HG03460 (cell line): Measurements from ENCODE around the gene TSPAN9.

Source experiments
- ATAC-seq: cut with Tn5 transposase; IDR thresholded peaks from one replicate; pipeline ENCODE4 v1.9.1; 2021; ENCODE audit not compliant: unreplicated experiment

The TSPAN9 gene

DNA sequence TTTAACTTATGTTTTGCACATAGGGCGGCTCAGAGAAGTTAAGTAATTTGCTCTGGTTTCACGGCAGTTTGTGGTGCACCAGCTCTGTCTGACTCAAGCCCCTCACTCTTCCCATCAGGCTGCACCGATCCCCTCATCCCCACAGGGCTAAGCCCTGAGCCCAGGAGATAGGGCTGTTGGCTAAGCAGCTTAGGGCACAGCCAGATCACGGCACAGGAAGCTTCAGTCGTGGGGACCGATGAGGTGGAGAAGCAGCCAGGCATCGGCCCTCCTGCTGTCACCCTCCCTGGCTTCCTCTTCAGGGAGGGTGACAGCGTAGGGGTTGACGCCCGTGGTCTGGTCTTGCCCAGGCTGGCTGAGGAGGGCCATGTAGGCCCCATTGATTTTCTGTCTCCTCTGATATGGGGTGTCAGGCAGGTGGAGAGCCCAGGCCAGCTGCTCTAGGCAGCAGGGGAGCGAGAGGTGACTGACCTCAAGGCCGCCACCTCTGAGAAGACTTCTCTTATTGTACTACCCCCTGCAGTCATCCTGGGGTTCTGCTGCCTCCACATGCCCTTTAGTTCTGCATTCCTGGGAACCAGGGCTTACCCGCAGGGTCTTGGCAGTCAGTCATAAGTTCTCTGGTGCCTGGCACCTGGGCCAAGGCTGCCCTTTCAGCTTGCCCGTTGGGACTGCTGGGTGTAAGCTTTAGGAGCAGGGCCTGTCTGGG lies 166.4 kb downstream of the TSPAN9 start:
- ATAC-seq: no peak

DNA sequence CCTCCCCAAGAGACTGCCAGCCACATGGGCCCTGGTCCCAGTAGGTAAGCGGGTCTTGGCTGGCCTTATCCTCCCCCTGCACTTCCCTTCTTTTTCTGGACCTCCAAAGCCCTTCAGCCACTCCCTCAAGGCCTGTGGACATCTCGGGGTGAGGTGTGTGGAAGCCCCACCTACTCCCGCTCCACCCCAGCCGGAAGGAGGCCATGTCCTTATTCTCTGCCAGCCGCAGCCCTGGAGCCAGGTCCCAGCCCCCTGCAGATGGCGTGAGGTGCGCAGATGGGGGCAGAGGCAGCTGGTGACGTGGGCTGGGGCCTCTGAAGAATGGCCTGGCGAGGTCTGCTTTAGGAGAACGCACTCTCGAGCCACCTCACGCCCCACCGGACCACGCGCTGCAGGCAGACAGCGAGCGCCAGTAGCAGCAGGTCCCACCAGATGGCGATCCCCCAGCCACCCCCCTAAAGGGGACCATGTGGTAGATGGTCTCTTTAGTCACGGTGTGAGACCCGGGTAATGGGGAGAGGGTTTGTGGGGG lies 167.1 kb downstream of the TSPAN9 start:
- ATAC-seq: no peak

GRCh38 chr12:3246253-3246652 lies 169.1 kb downstream of the TSPAN9 start:
- ATAC-seq: no peak

DNA sequence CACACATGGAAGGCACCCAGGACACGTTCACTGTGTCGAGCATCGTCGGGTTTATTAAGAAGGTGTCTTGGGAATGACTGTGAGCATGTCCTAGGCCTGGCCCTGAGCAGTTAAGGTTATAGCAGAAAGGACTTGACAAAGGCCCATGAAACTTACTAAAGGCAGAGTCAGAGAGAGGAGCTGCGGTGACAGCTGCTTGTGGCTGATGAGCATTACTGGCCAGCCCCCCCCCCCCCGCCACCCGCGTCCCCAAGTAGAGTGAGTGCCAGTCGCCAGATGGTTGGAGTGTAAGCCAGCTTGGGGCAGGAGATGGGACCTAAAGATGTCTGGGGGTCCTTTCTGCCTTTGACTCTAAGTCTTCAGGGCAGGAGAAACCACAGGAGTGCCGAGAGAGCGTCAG lies 169.9 kb downstream of the TSPAN9 start:
- no peak for ATAC-seq

DNA sequence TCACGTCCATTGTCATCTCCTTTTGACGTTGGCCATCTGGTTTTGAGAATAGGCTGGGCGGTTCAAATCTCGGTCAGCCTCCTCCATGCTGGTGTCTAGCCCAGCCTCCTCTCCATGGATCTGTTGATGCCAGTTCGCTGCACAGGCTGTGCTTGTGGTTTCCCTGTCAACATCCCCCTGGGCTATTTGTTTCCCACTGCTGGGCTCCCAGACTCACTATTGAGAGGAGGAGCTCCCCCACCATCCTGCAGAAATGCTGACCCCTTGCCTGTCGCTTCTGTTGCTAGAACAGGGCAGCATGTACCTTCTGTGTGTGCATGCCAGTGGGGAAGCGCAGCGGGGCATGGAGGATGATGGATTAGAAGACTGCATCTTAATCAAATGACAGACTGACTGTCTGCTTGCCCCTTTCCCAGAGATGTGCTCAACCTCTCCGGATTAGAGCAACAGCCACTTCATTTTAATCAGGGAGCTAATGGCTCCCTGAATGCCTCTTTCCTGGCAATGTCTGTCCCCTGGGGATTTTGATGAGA lies 170.5 kb downstream of the TSPAN9 start:
- no peak for ATAC-seq

DNA sequence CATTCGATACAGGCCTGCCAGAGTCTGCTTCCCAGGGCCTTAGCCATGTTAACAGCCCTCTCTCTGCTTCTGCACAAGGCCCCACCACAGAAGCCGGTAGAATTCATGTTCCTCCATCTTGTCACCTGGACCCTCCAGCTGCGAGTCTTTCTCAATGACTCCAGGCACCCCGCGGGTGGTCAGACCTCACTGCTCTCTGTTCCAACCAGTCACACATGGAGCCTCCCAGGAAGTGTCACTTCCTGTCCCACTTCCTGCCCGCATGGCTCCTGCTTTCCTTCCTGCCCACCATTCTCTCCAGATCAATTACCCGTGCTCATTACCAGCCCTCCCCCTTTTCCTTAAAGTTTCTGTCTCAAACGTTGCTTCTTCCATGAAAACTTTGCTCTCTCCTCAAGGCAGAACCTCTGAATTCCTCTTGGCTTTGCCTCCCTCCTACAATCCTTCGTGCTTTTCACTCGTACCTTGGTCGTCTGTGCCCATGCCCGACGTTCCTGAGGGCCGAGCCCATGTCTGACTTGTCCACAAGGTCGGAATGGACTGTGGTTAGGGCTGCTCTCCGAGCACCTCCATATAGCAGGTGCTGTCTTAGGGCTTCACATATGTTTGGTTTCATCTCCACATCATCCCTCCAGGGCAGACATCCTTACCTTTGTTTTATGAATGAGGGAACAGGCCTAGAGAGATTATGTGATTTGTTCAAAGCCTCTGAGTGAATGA lies 172.1 kb downstream of the TSPAN9 start:
- no peak for ATAC-seq

GRCh38 chr12:3250034-3250433 lies 172.9 kb downstream of the TSPAN9 start:
- no peak for ATAC-seq

DNA sequence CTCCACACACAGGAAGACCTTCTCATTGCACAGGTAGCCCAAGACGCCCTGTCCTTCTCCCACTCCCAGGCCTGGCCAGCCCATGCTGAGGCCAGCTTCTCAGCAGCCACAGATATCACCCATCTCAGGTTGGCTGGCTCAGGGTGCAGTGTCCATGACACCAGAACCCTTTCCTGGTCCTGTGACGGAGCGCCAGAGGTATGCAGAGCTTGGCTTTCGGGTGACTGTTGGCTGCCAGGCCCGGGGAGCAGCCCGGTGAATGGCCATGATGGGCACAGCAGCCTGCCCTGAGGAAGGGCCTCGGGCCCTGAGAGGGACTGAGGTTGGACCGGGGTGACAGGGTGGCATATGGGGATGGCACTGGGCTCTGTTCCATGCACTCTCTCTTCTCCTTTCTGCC lies 173.4 kb downstream of the TSPAN9 start:
- ATAC-seq: no peak

GRCh38 chr12:3251067-3251466 lies 173.9 kb downstream of the TSPAN9 start:
- no peak for ATAC-seq

GRCh38 chr12:3251691-3252090 lies 174.5 kb downstream of the TSPAN9 start:
- ATAC-seq: no peak

DNA sequence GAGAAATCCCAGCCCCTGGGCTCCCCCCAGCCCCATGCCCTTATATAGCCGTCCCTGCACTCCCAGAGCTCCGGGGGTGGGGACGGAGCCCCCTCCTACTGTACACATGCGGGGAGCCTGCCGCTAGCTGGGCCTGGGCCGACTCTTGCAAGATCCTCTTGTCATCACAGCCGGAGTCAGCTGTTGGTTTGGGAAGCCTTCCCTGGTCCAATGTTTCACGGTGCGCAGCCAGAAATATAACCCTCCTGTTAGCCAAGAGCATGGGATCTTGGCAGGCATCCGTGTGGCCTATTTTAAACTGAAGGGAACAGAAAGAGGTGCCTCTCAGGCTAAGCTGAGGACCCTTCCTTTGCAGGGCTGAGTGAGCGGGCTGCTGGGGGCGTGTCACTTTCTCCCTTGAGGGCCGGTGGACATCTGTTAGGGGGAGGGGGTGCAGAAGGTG lies 175.3 kb downstream of the TSPAN9 start:
- ATAC-seq: no peak

- ATAC-seq: no peak
These were observed 176.6 kb downstream of the TSPAN9 start for GRCh38 chr12:3253682-3254275.

DNA sequence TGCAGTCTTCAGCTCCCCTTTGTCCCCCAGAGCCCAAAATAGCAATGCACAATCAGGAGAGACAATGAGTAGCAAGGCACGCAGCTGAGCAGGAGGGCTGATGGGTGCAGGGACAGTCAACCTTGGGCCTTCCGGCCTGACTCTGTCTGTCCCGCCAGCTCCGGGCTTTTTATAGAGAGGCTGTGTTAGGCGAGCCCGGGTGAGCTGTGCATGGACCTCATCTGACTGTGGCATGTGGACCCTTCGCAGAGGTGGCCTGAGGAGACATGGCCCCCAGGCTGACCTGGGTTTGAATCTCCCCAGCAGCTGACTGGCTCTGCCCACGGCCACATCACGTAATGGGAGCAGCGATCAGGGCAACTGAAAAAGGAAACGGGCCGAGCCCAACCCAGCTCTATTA lies 177.9 kb downstream of the TSPAN9 start:
- ATAC-seq: no peak

GRCh38 chr12:3256103-3256631 lies 179.0 kb downstream of the TSPAN9 start:
- no peak for ATAC-seq

GRCh38 chr12:3257411-3257810 lies 180.2 kb downstream of the TSPAN9 start:
- no peak for ATAC-seq

- no peak for ATAC-seq
These were observed 182.8 kb downstream of the TSPAN9 start for GRCh38 chr12:3259973-3260372.

- no peak for ATAC-seq
These were observed 184.7 kb downstream of the TSPAN9 start for GRCh38 chr12:3261782-3262359.

DNA sequence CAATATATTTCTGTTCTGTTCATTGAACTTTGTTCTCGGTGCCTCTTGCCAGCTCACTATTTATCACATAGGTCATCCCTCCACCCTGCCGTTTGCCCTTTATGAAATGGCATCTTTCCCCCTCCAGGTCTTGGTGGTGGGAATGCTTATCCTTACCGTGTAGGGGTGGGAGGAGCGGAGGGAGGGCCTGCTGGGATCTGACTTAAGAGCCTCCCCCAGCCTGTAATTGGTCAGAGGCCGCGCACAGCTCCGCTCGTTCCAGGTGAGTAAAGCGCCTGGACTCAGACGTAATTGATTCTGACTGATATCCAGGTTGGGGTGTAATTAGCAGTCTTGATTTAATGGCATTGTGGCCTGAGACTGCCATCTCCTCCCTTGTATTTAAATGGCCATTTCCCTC lies 185.3 kb downstream of the TSPAN9 start:
- ATAC-seq: no peak

- no peak for ATAC-seq
These were observed 186.1 kb downstream of the TSPAN9 start for GRCh38 chr12:3263282-3263681.

DNA sequence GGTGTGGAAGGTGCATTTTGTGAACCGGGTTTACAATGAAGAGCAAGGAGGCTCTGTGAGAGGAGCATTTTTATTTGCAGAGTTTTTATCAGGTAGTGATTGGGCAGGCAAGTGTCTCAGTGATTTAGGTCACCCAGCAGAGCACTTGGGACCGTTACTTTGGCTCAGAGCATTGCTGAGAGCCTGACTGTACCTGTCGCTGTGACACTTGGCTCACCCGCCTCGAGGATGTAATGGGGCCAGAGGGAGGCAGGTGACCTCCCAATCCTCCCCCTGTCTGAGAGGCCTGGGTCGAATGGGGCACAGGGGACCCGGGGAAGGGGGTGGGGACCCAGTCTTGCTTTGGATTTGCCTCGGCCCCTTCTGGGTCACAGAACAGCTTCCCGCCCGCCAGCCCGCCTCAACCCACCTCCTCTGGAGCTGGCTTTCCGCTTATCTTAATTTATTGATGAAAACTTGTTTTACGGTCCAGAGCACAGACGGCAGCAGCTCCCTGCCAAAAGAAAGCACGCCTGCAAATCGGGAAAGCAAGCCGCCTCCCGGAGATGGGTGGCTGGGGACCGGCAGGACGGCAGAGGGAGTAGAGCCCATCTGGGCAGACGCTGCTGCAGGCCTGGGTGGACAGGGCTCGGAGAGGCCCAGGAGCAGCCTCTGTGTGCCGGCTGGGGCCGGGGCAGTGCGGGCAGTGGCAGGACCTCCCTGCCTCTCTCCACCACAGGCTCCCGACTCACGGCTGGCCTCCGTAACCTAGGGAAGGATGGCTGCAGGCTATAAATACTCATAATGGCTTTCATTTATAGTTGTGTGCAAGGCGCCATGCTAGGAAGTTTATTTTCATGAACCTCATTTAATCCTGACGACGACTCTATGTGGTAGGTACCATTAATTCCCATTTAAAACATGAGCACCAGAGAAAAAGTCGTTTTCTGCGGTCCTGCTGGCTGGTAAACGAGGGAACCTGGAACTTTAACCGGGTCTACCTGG lies 187.1 kb downstream of the TSPAN9 start:
- no peak for ATAC-seq
